G401 (cell line): ENCODE measurements around the gene HSD17B4. TPM values are rescaled to one million over a fixed set of nuclear protein-coding genes. Genes with fewer than 3 reads are reported as not detected.
A peak's percentile ranks its signal among the peaks of the same experiment; 100 is the strongest.
"Not testable (repeated sequence)": the region's sequence is repeated elsewhere in the genome, so short reads cannot be mapped to it uniquely, and the experiment has no call there.

Experiments
- DNase-seq: peaks from one replicate; pipeline ENCODE4 v3.0.0-alpha.2; 2015; ENCODE audit warnings: low spot score
- in situ Hi-C: cut with HindIII; loops from 2 replicates; pipeline ENCODE4 v1.10.0; 2016; ENCODE audit warnings: low sequenced_read_pairs, mixed read lengths
- total RNA-seq: library from RNA; depleted of rRNA; stranded (reverse); fragments of >200 nt; shearing (Covaris generic); gene quantifications from 2 replicates; pipeline ENCODE4 v1.2.3, GENCODE V29; 2014

The HSD17B4 gene
- total RNA-seq, 1 experiment from 2014 or later = 175 TPM

GRCh38 chr5:119428166-119428565 lies 24.1 kb upstream of the HSD17B4 start:
- DNase-seq, in situ Hi-C loops: not testable (repeated sequence)

GRCh38 chr5:119428574-119428973 lies 23.7 kb upstream of the HSD17B4 start:
- in situ Hi-C loops, DNase-seq: not testable (repeated sequence)

- DNase-seq, in situ Hi-C loops: not testable (repeated sequence)
Observed at GRCh38 chr5:119432674-119433237, 19.5 kb upstream of the HSD17B4 start.

- DNase-seq = peak; percentile 9
- in situ Hi-C loops = no loop called here
Observed at GRCh38 chr5:119435436-119436132, 16.7 kb upstream of the HSD17B4 start.

- DNase-seq, in situ Hi-C loops: not testable (repeated sequence)
Observed at GRCh38 chr5:119437785-119438586, 14.3 kb upstream of the HSD17B4 start.

GRCh38 chr5:119438587-119438917 lies 13.7 kb upstream of the HSD17B4 start:
- in situ Hi-C loops = not testable (repeated sequence)

GRCh38 chr5:119439140-119439631 lies 13.1 kb upstream of the HSD17B4 start:
- no peak for DNase-seq
- in situ Hi-C loops = no loop called here

More at GRCh38 chr5:119438587-119438917, 13.7 kb upstream of the HSD17B4 start:
- DNase-seq = not testable (repeated sequence)

GRCh38 chr5:119439632-119440031 lies 12.7 kb upstream of the HSD17B4 start:
- DNase-seq, in situ Hi-C loops: not testable (repeated sequence)

GRCh38 chr5:119444643-119445042 lies 7.7 kb upstream of the HSD17B4 start:
- in situ Hi-C loops = not testable (repeated sequence)

GRCh38 chr5:119445544-119445943 lies 6.8 kb upstream of the HSD17B4 start:
- in situ Hi-C loops = no loop called here
- no peak for DNase-seq

More at GRCh38 chr5:119444643-119445042, 7.7 kb upstream of the HSD17B4 start:
- not testable (repeated sequence) for DNase-seq

- in situ Hi-C loops = no loop called here
- DNase-seq = no peak
Observed at GRCh38 chr5:119449882-119450281, 2.4 kb upstream of the HSD17B4 start.

- in situ Hi-C loops, DNase-seq: not testable (repeated sequence)
Observed at GRCh38 chr5:119450627-119451026, 1.7 kb upstream of the HSD17B4 start.

GRCh38 chr5:119451561-119451960 lies 736 bp upstream of the HSD17B4 start:
- no peak for DNase-seq
- in situ Hi-C loops = no loop called here

GRCh38 chr5:119452060-119452372 lies 281 bp upstream of the HSD17B4 start:
- in situ Hi-C loops = no loop called here
- DNase-seq = no peak

GRCh38 chr5:119453040-119453373 lies 710 bp downstream of the HSD17B4 start:
- peak; percentile 56 for DNase-seq

GRCh38 chr5:119454171-119454570 lies 1.9 kb downstream of the HSD17B4 start:
- DNase-seq = no peak
- in situ Hi-C loops = no loop called here

More at GRCh38 chr5:119453040-119453373, 710 bp downstream of the HSD17B4 start:
- in situ Hi-C loops = no loop called here

GRCh38 chr5:119458911-119459632 lies 6.8 kb downstream of the HSD17B4 start:
- in situ Hi-C loops = no loop called here
- no peak for DNase-seq

- in situ Hi-C loops = no loop called here
- no peak for DNase-seq
Observed at GRCh38 chr5:119465640-119466039, 13.3 kb downstream of the HSD17B4 start.

- no peak for DNase-seq
- in situ Hi-C loops = no loop called here
Observed at GRCh38 chr5:119468286-119468685, 16.0 kb downstream of the HSD17B4 start.
